Tibial artery (tissue), 4 donors: ENCODE measurements around the gene RSPH1.

Experiments
- DNase-seq, 2 donors: peaks; one replicate each; pipeline ENCODE4 v3.0.0-alpha.2; 2019
- H3K27ac ChIP-seq, 2 donors: fragments of 200-600 bp; sonication (generic) in 1 of 2; 1 replicate in 1 of 2; 2 replicates in 1 of 2; pipeline ENCODE4 v1.5.1; 2018 to 2019; ENCODE audit warnings: mild to moderate bottlenecking in 1 of 2
- H3K27me3 ChIP-seq, 2 donors: fragments of 200-600 bp; sonication (generic) in 1 of 2; one replicate each; pipeline versions ENCODE4 v1.5.1 to v1.6.0; 2016 to 2019
- H3K36me3 ChIP-seq, 3 donors: fragments of 200-600 bp; sonication (generic) in 2 of 3; one replicate each; pipeline ENCODE4 v1.5.1; 2016 to 2019; ENCODE audit warnings: mild to moderate bottlenecking in 2 of 3
- H3K4me1 ChIP-seq, 4 donors: fragments of 200-600 bp; sonication (generic) in 2 of 4; 1 replicate in 3 of 4; 2 replicates in 1 of 4; pipeline ENCODE4 v1.5.1; 2016 to 2019
- H3K4me3 ChIP-seq, 2 donors: fragments of 200-600 bp; sonication (generic) in 1 of 2; 1 replicate in 1 of 2; 2 replicates in 1 of 2; pipeline ENCODE4 v1.5.1; 2018 to 2019; ENCODE audit warnings: mild to moderate bottlenecking in 2 of 2
- H3K9me3 ChIP-seq, 3 donors: fragments of 200-600 bp; sonication (generic) in 1 of 3; one replicate each; pipeline ENCODE4 v1.5.1; 2016 to 2019
- CTCF ChIP-seq, 2 experiments: fragments of 200-600 bp in 1 of 2; fragments of 450-650 bp in 1 of 2; IDR thresholded peaks; one replicate each; pipeline ENCODE4 v1.5.1; 2017 to 2019; ENCODE audit warnings: antibody characterized with exemption in 2 of 2, mild to moderate bottlenecking in 1 of 2, moderate library complexity in 1 of 2
- intact Hi-C: fragments of 100-400 bp; cut with DNase I; formaldehyde crosslinking; loops from one replicate; pipeline ENCODE4 v1.15.0; 2023; ENCODE audit warnings: low total_unique reads

The RSPH1 gene

GRCh38 chr21:42530167-42530518, 34.1 kb upstream of the RSPH1 start:
- Histone ChIP-seq H3K4me1 (peaks cover 0 to 34% (median 31%) of the 10 kb centered on the region in 4 donors), H3K36me3 (peaks cover 0 to 23% (median under 1%) of the 10 kb centered on the region in 3 donors), H3K4me3 (no peak overlapping the region), H3K27ac (no peak overlapping the region), H3K9me3 (no peaks in the 10 kb centered on the region), H3K27me3 (no peaks in the 10 kb centered on the region)
- intact Hi-C loops: no loop called here
- no peak for TF ChIP-seq CTCF (IDR thresholded peaks at IDR 0.05)
- DNase-seq: no peak

GRCh38 chr21:42527489-42528158, 31.6 kb upstream of the RSPH1 start:
- Histone ChIP-seq H3K27ac (peak overlapping the region; percentile 75 to 77), H3K27me3 (no peaks in the 10 kb centered on the region), H3K9me3 (no peaks in the 10 kb centered on the region), H3K4me1 (peaks cover 0 to 39% (median 28%) of the 10 kb centered on the region in 4 donors), H3K36me3 (peaks cover 0 to 20% (median 0%) of the 10 kb centered on the region in 3 donors), H3K4me3 (peak overlapping the region; percentile 7 to 37)
- no peak for TF ChIP-seq CTCF (IDR thresholded peaks at IDR 0.05)
- intact Hi-C loops: no loop called here
- DNase-seq: no peak

GRCh38 chr21:42527127-42527488, 31.1 kb upstream of the RSPH1 start:
- peaks cover 0 to 34% (median 24%) of the 10 kb centered on the region in 4 donors for H3K4me1 ChIP-seq
- no peak for TF ChIP-seq CTCF (IDR thresholded peaks at IDR 0.05)
- peaks cover 0 to 25% (median 0%) of the 10 kb centered on the region in 3 donors for H3K36me3 ChIP-seq
- no peaks in the 10 kb centered on the region for H3K27me3 ChIP-seq
- no peak overlapping the region for H3K4me3 ChIP-seq
- peak in 1 of 2 donors; percentile 57 for DNase-seq
- H3K27ac ChIP-seq: peak overlapping the region; percentile 75 to 77
- intact Hi-C loops: no loop called here
- H3K9me3 ChIP-seq: no peaks in the 10 kb centered on the region

GRCh38 chr21:42526379-42526727, 30.3 kb upstream of the RSPH1 start:
- DNase-seq: peak in 1 of 2 donors; percentile 65
- intact Hi-C loops: no loop called here
- TF ChIP-seq CTCF (IDR thresholded peaks at IDR 0.05): no peak
- peaks cover 0 to 26% (median 0%) of the 10 kb centered on the region in 3 donors for H3K36me3 ChIP-seq
- H3K9me3 ChIP-seq: no peaks in the 10 kb centered on the region
- peaks cover 0 to 34% (median 24%) of the 10 kb centered on the region in 4 donors for H3K4me1 ChIP-seq
- no peak overlapping the region for H3K27ac ChIP-seq
- H3K27me3 ChIP-seq: no peaks in the 10 kb centered on the region
- no peak overlapping the region for H3K4me3 ChIP-seq

- DNase-seq: no peak
- Histone ChIP-seq H3K4me1 (peaks cover 0 to 34% (median 23%) of the 10 kb centered on the region in 4 donors), H3K36me3 (peaks cover 0 to 20% (median 0%) of the 10 kb centered on the region in 3 donors)
Observed at GRCh38 chr21:42525676-42526378, 29.8 kb upstream of the RSPH1 start.

More at GRCh38 chr21:42525676-42526378, 29.8 kb upstream of the RSPH1 start:
- Histone ChIP-seq H3K27me3 (no peaks in the 10 kb centered on the region), H3K9me3 (no peaks in the 10 kb centered on the region), H3K27ac (peak overlapping the region; percentile 84 to 85), H3K4me3 (no peak overlapping the region)
- no peak for TF ChIP-seq CTCF (IDR thresholded peaks at IDR 0.05)
- intact Hi-C loops: no loop called here
